ENCODE data around the gene TAF5L. TPM values are rescaled to one million over a fixed set of nuclear protein-coding genes. Genes with fewer than 3 reads are reported as not detected.

The TAF5L gene
- total and polyA plus RNA-seq, 2 of the 4 experiments (the other 2 are of a cell fraction): 17.9 to 18.6 TPM

- no peak overlapping the region for H2AK9ac ChIP-seq (replicated peaks; ENCODE audit: low read depth, low read length, poor library complexity)
- TF ChIP-seq USF2 (IDR thresholded peaks at IDR 0.05; ENCODE audit: low read depth, low read length): no peak
- TF ChIP-seq CEBPB (IDR thresholded peaks at IDR 0.05; ENCODE audit: low read depth, low read length): no peak
- TF ChIP-seq POLR2A (IDR thresholded peaks at IDR 0.05; ENCODE audit: low read depth, low read length): no peak
- DNase-seq (no peak), ATAC-seq (ENCODE audit: low read depth) (no peak)
- no peak overlapping the region for H3K27ac ChIP-seq (ENCODE audit: insufficient read depth, low read length)
- H3K9ac ChIP-seq (ENCODE audit: low read depth, low read length): no peak overlapping the region
- H3K23ac ChIP-seq (ENCODE audit: low read depth, low read length): no peak overlapping the region
- no peak overlapping the region for H2BK20ac ChIP-seq (ENCODE audit: low read depth, low read length)
- no peak overlapping the region for H3K4me3 ChIP-seq (ENCODE audit: insufficient read depth, low read depth, low read length)
- H4K8ac ChIP-seq (ENCODE audit: low read depth in 2 of 2, low read length in 2 of 2): no peak overlapping the region
- in situ Hi-C loops (cut with MboI; ENCODE audit: low sequenced_read_pairs) (no loop called here), intact Hi-C loops (cut with micrococcal nuclease) (no loop called here), dilution Hi-C loops (cut with HindIII; ENCODE audit: low sequenced_read_pairs, unreplicated experiment) (no loop called here)
- no peak overlapping the region for H3K4ac ChIP-seq (ENCODE audit: low read depth, low read length)
- H4K20me1 ChIP-seq (ENCODE audit: insufficient read depth, low read length): no peaks in the 10 kb centered on the region; the same call in 1 of the 2 replicates
- no peaks in the 10 kb centered on the region for H3K4me1 ChIP-seq (ENCODE audit: control insufficient read depth, insufficient read depth, low read length)
- H2BK15ac ChIP-seq (ENCODE audit: low read depth, low read length): no peak overlapping the region
- no peak overlapping the region for H3K4me2 ChIP-seq (ENCODE audit: low read depth, low read length)
- H3K9me3 ChIP-seq (ENCODE audit: control insufficient read depth, insufficient read depth, low read length): no peaks in the 10 kb centered on the region
- H2BK120ac ChIP-seq (ENCODE audit: low read depth, low read length): no peak overlapping the region
- H3K14ac ChIP-seq (replicated peaks; ENCODE audit: low read depth, low read length): no peak overlapping the region
- H4K91ac ChIP-seq (ENCODE audit: insufficient read depth, low read depth, low read length): no peak overlapping the region
- CTCF ChIA-PET: no interaction called here
- H3K9me1 ChIP-seq (ENCODE audit: insufficient read depth, low read length): peaks cover 3% of the 10 kb centered on the region; the same call in 1 of the 2 replicates
- no peak overlapping the region for H2BK5ac ChIP-seq (ENCODE audit: low read depth, low read length, poor library complexity, severe bottlenecking)
- no CpG with 5 or more reads among the region's 1 CpG for WGBS, 2 experiments (ENCODE audit: extremely low coverage in 2 of 2, insufficient read length in 1 of 2)
- H3K27me3 ChIP-seq (ENCODE audit: control insufficient read depth, insufficient read depth, low read length): no peaks in the 10 kb centered on the region
- no peak overlapping the region for H2AFZ ChIP-seq (replicated peaks; ENCODE audit: low read length, poor library complexity)
- no peak overlapping the region for H2AK5ac ChIP-seq (ENCODE audit: low read depth, low read length)
- H3K18ac ChIP-seq (ENCODE audit: low read depth, low read length): no peak overlapping the region
- POLR2A ChIA-PET (ENCODE audit: unreplicated experiment): no interaction called here
- H3K79me1 ChIP-seq (ENCODE audit: low read depth in 1 of 2, low read length in 2 of 2): peaks cover 30 to 32% of the 10 kb centered on the region in 2 experiments
- no peak overlapping the region for H3K56ac ChIP-seq (ENCODE audit: extremely low read depth, insufficient read depth, low read length)
- H4K5ac ChIP-seq (ENCODE audit: low read depth, low read length): no peak overlapping the region
- H3K36me3 ChIP-seq (ENCODE audit: control insufficient read depth, insufficient read depth, low read length): peaks cover 16% of the 10 kb centered on the region
- BruUV-seq (replicated peaks): no TSS peak
These were observed 81.3 kb downstream of the TAF5L start for GRCh38 chr1:229544587-229544986.

Small RNA genes within 50 kb of the gene (microRNA-seq; reads per million reads assigned to microRNA genes)
- gene HMGN2P19 (ENCODE audit: insufficient read depth, insufficient read length) (not detected), gene RNA5SP78 (ENCODE audit: insufficient read depth, insufficient read length) (not detected)

Small RNA genes within 50 kb of the gene (small RNA-seq; reads per million reads assigned to genes)
- 0 reads per million in 5 experiments for gene HMGN2P19
- 0 to 0.08 (median 0) reads per million in 5 experiments for gene RNA5SP78

Other genes starting within 250 kb of the TAF5L start
- gene ACTA1, start 192.0 kb downstream of the TAF5L start, total RNA-seq (2012; rRNA removed): not detected in 2 replicates
- not detected in 2 replicates for gene ACTA1, start 192.0 kb downstream of the TAF5L start, polyA plus RNA-seq (2012; rRNA removed)
- gene NUP133, start 117.8 kb downstream of the TAF5L start, total RNA-seq (2012; rRNA removed): 30.5 and 33.1 TPM in 2 replicates
- gene NUP133, start 117.8 kb downstream of the TAF5L start, polyA plus RNA-seq (2012; rRNA removed): 13.4 and 14.1 TPM in 2 replicates
- gene ABCB10, start 67.4 kb downstream of the TAF5L start, total RNA-seq (2012; rRNA removed): 10.9 and 13.3 TPM in 2 replicates
- gene ABCB10, start 67.4 kb downstream of the TAF5L start, polyA plus RNA-seq (2012; rRNA removed): 5.9 and 6.5 TPM in 2 replicates
- gene URB2, start 125 bp upstream of the TAF5L start, total RNA-seq (2012; rRNA removed): 12.8 and 15.4 TPM in 2 replicates
- gene URB2, start 125 bp upstream of the TAF5L start, polyA plus RNA-seq (2012; rRNA removed): 5.9 and 6.3 TPM in 2 replicates